T-helper 2 cell treated with Interferon-gamma antibody and Interleukin-4, amounts not matched to agents 5 μg/mL and 100 μg/mL, for 36 hours (primary cell): ENCODE measurements around the gene CTSD.

Source experiments
- DNase-seq: peaks from one replicate; pipeline ENCODE4 v3.0.0; 2021; ENCODE audit warnings: low spot score
- H3K27ac Mint-ChIP-seq: one replicate; pipeline ENCODE4 v1.8.0; 2021; ENCODE audit warnings: mild to moderate bottlenecking, mixed read lengths
- H3K27me3 Mint-ChIP-seq: one replicate; pipeline ENCODE4 v1.8.0; 2021; ENCODE audit warnings: low read depth, mixed read lengths
- H3K36me3 Mint-ChIP-seq: one replicate; pipeline ENCODE4 v1.8.0; 2021; ENCODE audit warnings: low read depth, mixed read lengths
- H3K4me1 Mint-ChIP-seq: one replicate; pipeline ENCODE4 v1.8.0; 2021; ENCODE audit warnings: low read depth, mixed read lengths
- H3K4me3 Mint-ChIP-seq: one replicate; pipeline ENCODE4 v1.8.0; 2022; ENCODE audit warnings: mild to moderate bottlenecking, moderate library complexity, mixed read lengths
- H3K9me3 Mint-ChIP-seq: one replicate; pipeline ENCODE4 v1.8.0; 2021; ENCODE audit warnings: mixed read lengths

The CTSD gene

GRCh38 chr11:1791912-1792311 lies 28.2 kb upstream of the CTSD start:
- Mint-ChIP-seq H3K9me3 (peaks cover 8% of the 10 kb centered on the region), H3K27ac (no peak overlapping the region), H3K4me1 (peaks cover 4% of the 10 kb centered on the region), H3K4me3 (no peak overlapping the region), H3K27me3 (peaks cover 26% of the 10 kb centered on the region), H3K36me3 (no peaks in the 10 kb centered on the region)
- DNase-seq = no peak

- H3K27ac Mint-ChIP-seq = no peak overlapping the region
- no peaks in the 10 kb centered on the region for H3K36me3 Mint-ChIP-seq
- DNase-seq = no peak
- no peaks in the 10 kb centered on the region for H3K9me3 Mint-ChIP-seq
- peaks cover 16% of the 10 kb centered on the region for H3K27me3 Mint-ChIP-seq
- no peak overlapping the region for H3K4me3 Mint-ChIP-seq
- H3K4me1 Mint-ChIP-seq = no peaks in the 10 kb centered on the region
Observed at GRCh38 chr11:1786466-1786865, 22.7 kb upstream of the CTSD start.

- no peaks in the 10 kb centered on the region for H3K36me3 Mint-ChIP-seq
- no peaks in the 10 kb centered on the region for H3K4me1 Mint-ChIP-seq
Observed at GRCh38 chr11:1785749-1786413, 22.2 kb upstream of the CTSD start.

GRCh38 chr11:1784761-1785650 lies 21.3 kb upstream of the CTSD start:
- no peaks in the 10 kb centered on the region for H3K9me3 Mint-ChIP-seq
- no peaks in the 10 kb centered on the region for H3K36me3 Mint-ChIP-seq
- peaks cover 6% of the 10 kb centered on the region for H3K27me3 Mint-ChIP-seq
- no peak overlapping the region for H3K27ac Mint-ChIP-seq
- no peak for DNase-seq
- H3K4me1 Mint-ChIP-seq = no peaks in the 10 kb centered on the region
- no peak overlapping the region for H3K4me3 Mint-ChIP-seq

More at GRCh38 chr11:1785749-1786413, 22.2 kb upstream of the CTSD start:
- Mint-ChIP-seq H3K27ac (no peak overlapping the region), H3K27me3 (peaks cover 12% of the 10 kb centered on the region), H3K9me3 (no peaks in the 10 kb centered on the region), H3K4me3 (no peak overlapping the region)
- no peak for DNase-seq

GRCh38 chr11:1783725-1784529 lies 20.2 kb upstream of the CTSD start:
- no peak overlapping the region for H3K4me3 Mint-ChIP-seq
- H3K36me3 Mint-ChIP-seq = no peaks in the 10 kb centered on the region
- no peaks in the 10 kb centered on the region for H3K9me3 Mint-ChIP-seq
- no peaks in the 10 kb centered on the region for H3K4me1 Mint-ChIP-seq
- H3K27ac Mint-ChIP-seq = no peak overlapping the region
- DNase-seq = no peak
- peaks cover 3% of the 10 kb centered on the region for H3K27me3 Mint-ChIP-seq

- Mint-ChIP-seq H3K36me3 (no peaks in the 10 kb centered on the region), H3K4me3 (no peak overlapping the region)
Observed at GRCh38 chr11:1782831-1783724, 19.4 kb upstream of the CTSD start.

GRCh38 chr11:1782031-1782590 lies 18.4 kb upstream of the CTSD start:
- no peak for DNase-seq
- H3K36me3 Mint-ChIP-seq = no peaks in the 10 kb centered on the region
- no peaks in the 10 kb centered on the region for H3K27me3 Mint-ChIP-seq
- H3K4me1 Mint-ChIP-seq = no peaks in the 10 kb centered on the region
- H3K27ac Mint-ChIP-seq = no peak overlapping the region
- no peak overlapping the region for H3K4me3 Mint-ChIP-seq
- H3K9me3 Mint-ChIP-seq = no peaks in the 10 kb centered on the region

More at GRCh38 chr11:1782831-1783724, 19.4 kb upstream of the CTSD start:
- no peak for DNase-seq
- Mint-ChIP-seq H3K4me1 (no peaks in the 10 kb centered on the region), H3K9me3 (no peaks in the 10 kb centered on the region), H3K27ac (no peak overlapping the region), H3K27me3 (peaks cover 3% of the 10 kb centered on the region)

GRCh38 chr11:1781593-1781975 lies 17.9 kb upstream of the CTSD start:
- DNase-seq = no peak
- Mint-ChIP-seq H3K9me3 (no peaks in the 10 kb centered on the region), H3K27ac (no peak overlapping the region), H3K27me3 (no peaks in the 10 kb centered on the region), H3K4me3 (no peak overlapping the region), H3K36me3 (no peaks in the 10 kb centered on the region), H3K4me1 (no peaks in the 10 kb centered on the region)

GRCh38 chr11:1780700-1781592 lies 17.2 kb upstream of the CTSD start:
- H3K36me3 Mint-ChIP-seq = no peaks in the 10 kb centered on the region
- no peaks in the 10 kb centered on the region for H3K9me3 Mint-ChIP-seq
- no peak overlapping the region for H3K4me3 Mint-ChIP-seq
- H3K4me1 Mint-ChIP-seq = no peaks in the 10 kb centered on the region
- no peak for DNase-seq
- no peak overlapping the region for H3K27ac Mint-ChIP-seq
- H3K27me3 Mint-ChIP-seq = no peaks in the 10 kb centered on the region

GRCh38 chr11:1779806-1780699 lies 16.3 kb upstream of the CTSD start:
- no peak overlapping the region for H3K27ac Mint-ChIP-seq
- H3K4me3 Mint-ChIP-seq = no peak overlapping the region
- no peak for DNase-seq
- H3K36me3 Mint-ChIP-seq = no peaks in the 10 kb centered on the region
- H3K27me3 Mint-ChIP-seq = no peaks in the 10 kb centered on the region
- H3K4me1 Mint-ChIP-seq = no peaks in the 10 kb centered on the region
- H3K9me3 Mint-ChIP-seq = no peaks in the 10 kb centered on the region

- no peak for DNase-seq
- Mint-ChIP-seq H3K27me3 (no peaks in the 10 kb centered on the region), H3K4me3 (no peak overlapping the region), H3K27ac (no peak overlapping the region), H3K9me3 (no peaks in the 10 kb centered on the region), H3K4me1 (no peaks in the 10 kb centered on the region), H3K36me3 (no peaks in the 10 kb centered on the region)
Observed at GRCh38 chr11:1779034-1779805, 15.5 kb upstream of the CTSD start.
